ENCODE results near the gene RBM47.
"Not testable (repeated sequence)": the region's sequence is repeated elsewhere in the genome, so short reads cannot be mapped to it uniquely, and the experiment has no call there.

The RBM47 gene

GRCh38 chr4:40629401-40630334 lies at the start of gene RBM47:
Gene RBM47, minus strand, starts transcription at chr4:40629864. Its CDS starts 190,971 bp downstream, at chr4:40438893.
- DNase-seq = peak; percentile 24

GRCh38 chr4:40678421-40678820 lies 48.8 kb upstream of the RBM47 start:
- DNase-seq = no peak

GRCh38 chr4:40675166-40675565 lies 45.5 kb upstream of the RBM47 start:
- no peak for DNase-seq

GRCh38 chr4:40672528-40673522 lies 43.2 kb upstream of the RBM47 start:
- DNase-seq = peak; percentile 29

- DNase-seq = no peak
Measured at GRCh38 chr4:40669504-40669903, 39.8 kb upstream of the RBM47 start.

GRCh38 chr4:40665842-40666241 lies 36.2 kb upstream of the RBM47 start:
- DNase-seq = no peak

GRCh38 chr4:40662962-40663604 lies 33.4 kb upstream of the RBM47 start:
- peak; percentile 91 for DNase-seq

GRCh38 chr4:40661803-40662202 lies 32.1 kb upstream of the RBM47 start:
- no peak for DNase-seq

- no peak for DNase-seq
Measured at GRCh38 chr4:40656201-40656863, 26.7 kb upstream of the RBM47 start.

- no peak for DNase-seq
Measured at GRCh38 chr4:40651280-40651679, 21.6 kb upstream of the RBM47 start.

GRCh38 chr4:40649321-40649720 lies 19.7 kb upstream of the RBM47 start:
- no peak for DNase-seq

- no peak for DNase-seq
Measured at GRCh38 chr4:40648742-40649281, 19.1 kb upstream of the RBM47 start.

GRCh38 chr4:40648131-40648530 lies 18.5 kb upstream of the RBM47 start:
- no peak for DNase-seq

- DNase-seq = no peak
Measured at GRCh38 chr4:40645586-40645985, 15.9 kb upstream of the RBM47 start.

- no peak for DNase-seq
Measured at GRCh38 chr4:40632080-40632479, 2.4 kb upstream of the RBM47 start.

GRCh38 chr4:40630335-40631021 lies 814 bp upstream of the RBM47 start:
- no peak for DNase-seq

GRCh38 chr4:40628888-40629287 lies 776 bp downstream of the RBM47 start:
- DNase-seq = no peak

GRCh38 chr4:40628407-40628806 lies 1.3 kb downstream of the RBM47 start:
- not testable (repeated sequence) for DNase-seq

- DNase-seq = no peak
Measured at GRCh38 chr4:40627540-40627939, 2.1 kb downstream of the RBM47 start.

- DNase-seq = no peak
Measured at GRCh38 chr4:40626183-40626990, 3.3 kb downstream of the RBM47 start.

- no peak for DNase-seq
Measured at GRCh38 chr4:40623707-40624106, 6.0 kb downstream of the RBM47 start.

Data from NCI-H2227 treated with DMSO at 0.1 percent for 48 hours (cell line).